Transverse colon (tissue), 3 donors: ENCODE measurements around the gene LAMA3.

ENCODE experiments used
- EP300 ChIP-seq: sonication (generic); formaldehyde crosslinking; IDR thresholded peaks from one replicate; pipeline ENCODE4 v1.6.1; 2017; ENCODE audit warnings: antibody characterized with exemption, low read depth
- POLR2A ChIP-seq: fragments of 450-650 bp; IDR thresholded peaks from one replicate; pipeline ENCODE4 v1.6.1; 2016; ENCODE audit warnings: antibody characterized with exemption, mild to moderate bottlenecking, moderate library complexity
- TF ChIP-seq, protein P1 (sequence below), 5 experiments: fragments of 200-600 bp in 3 of 5; fragments of 450-650 bp in 2 of 5; sonication (generic) in 3 of 5; IDR thresholded peaks; 1 replicate in 2 of 5; 2 replicates in 3 of 5; pipeline ENCODE4 v1.5.1; 2016 to 2017; ENCODE audit warnings: antibody characterized with exemption in 5 of 5, inconsistent platforms in 3 of 5, mild to moderate bottlenecking in 2 of 5, moderate library complexity in 1 of 5

DNA sequence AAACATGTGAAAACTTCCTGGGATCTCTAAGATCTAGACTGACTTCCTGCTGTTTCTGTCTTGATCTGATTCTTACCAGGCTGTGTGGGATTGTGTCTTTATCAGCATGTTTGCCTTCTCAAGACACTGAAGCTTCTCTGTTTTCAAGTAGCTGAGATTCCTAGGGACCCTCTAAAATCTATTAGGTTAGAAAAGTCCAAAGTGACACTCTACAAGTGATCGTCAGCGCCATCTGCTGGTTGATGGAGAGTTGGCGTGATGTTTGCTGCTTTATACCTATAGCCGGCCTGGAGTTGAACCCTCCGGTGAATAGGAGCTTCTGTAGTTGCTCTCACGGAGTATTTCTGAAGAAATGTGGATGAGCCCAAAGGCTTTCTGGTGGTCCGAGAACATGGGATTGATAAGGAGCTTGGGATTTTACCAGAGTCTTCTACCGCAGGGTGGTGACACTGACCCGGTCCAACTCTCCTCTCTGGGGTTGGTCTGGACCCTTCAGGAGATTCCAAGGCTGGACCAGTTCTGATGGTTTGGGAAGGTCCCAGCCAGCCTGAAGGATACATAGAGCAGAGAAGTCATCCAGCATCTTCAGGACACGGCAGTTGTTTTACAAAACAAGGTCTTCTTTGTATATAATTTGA, 229.3 kb downstream of the LAMA3 start:
- TF ChIP-seq EP300 (no peak), POLR2A (no peak)
- TF ChIP-seq, protein P1, sequence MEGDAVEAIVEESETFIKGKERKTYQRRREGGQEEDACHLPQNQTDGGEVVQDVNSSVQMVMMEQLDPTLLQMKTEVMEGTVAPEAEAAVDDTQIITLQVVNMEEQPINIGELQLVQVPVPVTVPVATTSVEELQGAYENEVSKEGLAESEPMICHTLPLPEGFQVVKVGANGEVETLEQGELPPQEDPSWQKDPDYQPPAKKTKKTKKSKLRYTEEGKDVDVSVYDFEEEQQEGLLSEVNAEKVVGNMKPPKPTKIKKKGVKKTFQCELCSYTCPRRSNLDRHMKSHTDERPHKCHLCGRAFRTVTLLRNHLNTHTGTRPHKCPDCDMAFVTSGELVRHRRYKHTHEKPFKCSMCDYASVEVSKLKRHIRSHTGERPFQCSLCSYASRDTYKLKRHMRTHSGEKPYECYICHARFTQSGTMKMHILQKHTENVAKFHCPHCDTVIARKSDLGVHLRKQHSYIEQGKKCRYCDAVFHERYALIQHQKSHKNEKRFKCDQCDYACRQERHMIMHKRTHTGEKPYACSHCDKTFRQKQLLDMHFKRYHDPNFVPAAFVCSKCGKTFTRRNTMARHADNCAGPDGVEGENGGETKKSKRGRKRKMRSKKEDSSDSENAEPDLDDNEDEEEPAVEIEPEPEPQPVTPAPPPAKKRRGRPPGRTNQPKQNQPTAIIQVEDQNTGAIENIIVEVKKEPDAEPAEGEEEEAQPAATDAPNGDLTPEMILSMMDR (IDR thresholded peaks at IDR 0.05) = peak; percentile 75 to 84 (median 83)
